ENCODE measurements around the gene RBM48.
"Not testable (repeated sequence)": the region's sequence is repeated elsewhere in the genome, so short reads cannot be mapped to it uniquely, and the experiment has no call there.

RBM48 gene

GRCh38 chr7:92520024-92520423, 8.6 kb upstream of the RBM48 start:
- TF ChIP-seq CTCF (IDR thresholded peaks at IDR 0.05; ENCODE audit: low read depth, low read length) = no peak

GRCh38 chr7:92523110-92523509, 5.5 kb upstream of the RBM48 start:
- H3K4me3 ChIP-seq (ENCODE audit: low read depth, low read length) = no peak overlapping the region
- no peak for TF ChIP-seq CTCF (IDR thresholded peaks at IDR 0.05; ENCODE audit: low read depth, low read length)

More at GRCh38 chr7:92520024-92520423, 8.6 kb upstream of the RBM48 start:
- H3K4me3 ChIP-seq (ENCODE audit: low read depth, low read length) = no peak overlapping the region

GRCh38 chr7:92527300-92528187, 1.1 kb upstream of the RBM48 start:
- peak overlapping the region; percentile 95 for H3K4me3 ChIP-seq (ENCODE audit: low read depth, low read length)
- no peak for TF ChIP-seq CTCF (IDR thresholded peaks at IDR 0.05; ENCODE audit: low read depth, low read length)

GRCh38 chr7:92528958-92529264, 316 bp downstream of the RBM48 start:
- TF ChIP-seq CTCF (IDR thresholded peaks at IDR 0.05; ENCODE audit: low read depth, low read length) = no peak
- H3K4me3 ChIP-seq (ENCODE audit: low read depth, low read length) = peak overlapping the region; percentile 99

- no peak for TF ChIP-seq CTCF (IDR thresholded peaks at IDR 0.05; ENCODE audit: low read depth, low read length)
- no peak overlapping the region for H3K4me3 ChIP-seq (ENCODE audit: low read depth, low read length)
These were observed 6.0 kb downstream of the RBM48 start for GRCh38 chr7:92534572-92534971.

- not testable (repeated sequence) for H3K4me3 ChIP-seq (ENCODE audit: low read depth, low read length)
These were observed 14.9 kb downstream of the RBM48 start for GRCh38 chr7:92543542-92543941.

- H3K4me3 ChIP-seq (ENCODE audit: low read depth, low read length) = not testable (repeated sequence)
These were observed 16.5 kb downstream of the RBM48 start for GRCh38 chr7:92545116-92545515.

GRCh38 chr7:92546856-92547497, 18.4 kb downstream of the RBM48 start:
- no peak for TF ChIP-seq CTCF (IDR thresholded peaks at IDR 0.05; ENCODE audit: low read depth, low read length)
- no peak overlapping the region for H3K4me3 ChIP-seq (ENCODE audit: low read depth, low read length)
